Stimulated activated CD8-positive, alpha-beta memory T cell treated with anti-CD3 and anti-CD28 coated beads, Interleukin-12 subunit alpha, Interleukin-12 subunit beta, amount 100 ng/mL, for 24 hours (primary cell): ENCODE measurements around the gene PAK6.

Experiments used
- DNase-seq: peaks from one replicate; pipeline ENCODE4 v3.0.0-alpha.2; 2020; ENCODE audit errors: extremely low read depth

Gene PAK6

GRCh38 chr15:40276927-40277326 is 38.1 kb downstream of the PAK6 start:
- DNase-seq, result no peak

- DNase-seq, result no peak
These were observed 38.6 kb downstream of the PAK6 start for GRCh38 chr15:40277471-40277870.

- no peak for DNase-seq
These were observed 39.2 kb downstream of the PAK6 start for GRCh38 chr15:40278026-40278425.

GRCh38 chr15:40279437-40280141 is 40.7 kb downstream of the PAK6 start:
- no peak for DNase-seq

GRCh38 chr15:40280260-40281056 is 41.6 kb downstream of the PAK6 start:
- DNase-seq, result no peak

GRCh38 chr15:40281057-40281800 is 42.4 kb downstream of the PAK6 start:
- DNase-seq, result no peak

- no peak for DNase-seq
These were observed 42.9 kb downstream of the PAK6 start for GRCh38 chr15:40281801-40282146.

- DNase-seq, result no peak
These were observed 43.4 kb downstream of the PAK6 start for GRCh38 chr15:40282147-40282868.

- no peak for DNase-seq
These were observed 44.2 kb downstream of the PAK6 start, which contains the start of gene ANKRD63 for GRCh38 chr15:40282869-40283614. TSS of gene ANKRD63 (minus strand) at chr15:40283064. CDS start at chr15:40282586, 478 bp downstream.

GRCh38 chr15:40283615-40284300 is 44.9 kb downstream of the PAK6 start:
- DNase-seq, result no peak

GRCh38 chr15:40285151-40285550 is 46.3 kb downstream of the PAK6 start:
- DNase-seq, result no peak

GRCh38 chr15:40285554-40286011 is 46.7 kb downstream of the PAK6 start:
- DNase-seq, result no peak

- no peak for DNase-seq
These were observed 47.2 kb downstream of the PAK6 start for GRCh38 chr15:40286061-40286532.

- no peak for DNase-seq
These were observed 47.9 kb downstream of the PAK6 start for GRCh38 chr15:40286794-40287193.

GRCh38 chr15:40287505-40287904 is 48.6 kb downstream of the PAK6 start:
- no peak for DNase-seq

GRCh38 chr15:40287968-40288367 is 49.1 kb downstream of the PAK6 start:
- DNase-seq, result no peak

- no peak for DNase-seq
These were observed 50.4 kb downstream of the PAK6 start for GRCh38 chr15:40289140-40289775.

GRCh38 chr15:40290545-40290917 is 51.7 kb downstream of the PAK6 start:
- no peak for DNase-seq

- no peak for DNase-seq
These were observed 52.2 kb downstream of the PAK6 start for GRCh38 chr15:40290918-40291574.
